HG02870 (cell line): Measurements from ENCODE around the gene OR2B6.
"Not testable (repeated sequence)": the region's sequence is repeated elsewhere in the genome, so short reads cannot be mapped to it uniquely, and the experiment has no call there.

Source experiments
- ATAC-seq: cut with Tn5 transposase; IDR thresholded peaks from one replicate; pipeline ENCODE4 v1.9.1; 2021; ENCODE audit warnings: mild to moderate bottlenecking, moderate library complexity; ENCODE audit not compliant: unreplicated experiment

The OR2B6 gene

DNA sequence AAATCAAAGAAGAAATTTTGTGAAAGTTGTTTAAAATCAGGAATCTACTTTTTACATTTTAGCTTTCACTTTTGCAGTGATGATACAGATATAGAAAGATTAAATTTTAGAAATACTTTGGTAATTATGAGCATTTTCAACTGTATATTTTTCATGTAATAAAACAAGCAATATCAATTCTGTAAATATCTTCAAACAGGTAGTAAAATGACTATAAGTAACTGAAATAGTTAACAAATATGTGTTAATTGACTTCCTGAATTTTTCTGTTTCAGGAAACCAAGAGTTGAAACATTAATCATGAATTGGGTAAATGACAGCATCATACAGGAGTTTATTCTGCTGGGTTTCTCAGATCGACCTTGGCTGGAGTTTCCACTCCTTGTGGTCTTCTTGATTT is at the start of gene OR2B6:
Gene OR2B6, plus strand, starts transcription at position 301 of the 400 bp plus-strand sequence. Its CDS starts 0 bp downstream, at position 301.
- no peak for ATAC-seq

DNA sequence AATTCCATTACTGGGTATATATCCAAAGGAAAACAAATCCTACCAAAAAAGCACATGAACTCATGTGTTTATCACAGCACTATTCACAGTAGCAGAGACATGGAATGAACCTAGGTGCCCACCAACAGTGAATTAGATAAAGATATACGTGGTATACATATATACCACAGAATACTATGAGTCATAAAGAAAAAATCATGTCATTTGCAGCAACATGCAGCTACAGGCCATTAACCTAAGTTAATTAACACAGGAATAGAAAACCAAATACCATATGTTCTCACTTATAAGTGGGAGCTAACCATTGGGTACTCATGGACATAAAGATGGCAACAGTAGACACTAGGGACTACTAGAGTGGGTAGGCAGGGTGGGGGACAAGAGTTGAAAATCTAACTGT is 49.0 kb upstream of the OR2B6 start:
- ATAC-seq = no peak

GRCh38 chr6:27911956-27912446 is 45.0 kb upstream of the OR2B6 start, which contains the start of gene OR2B2:
Gene OR2B2 (minus strand): TSS chr6:27912396. CDS start chr6:27912319, 77 bp downstream.
- ATAC-seq = no peak

GRCh38 chr6:27922949-27923348 is 34.1 kb upstream of the OR2B6 start:
- ATAC-seq = no peak

- ATAC-seq = no peak
These were observed 32.9 kb upstream of the OR2B6 start for GRCh38 chr6:27924179-27924578.

DNA sequence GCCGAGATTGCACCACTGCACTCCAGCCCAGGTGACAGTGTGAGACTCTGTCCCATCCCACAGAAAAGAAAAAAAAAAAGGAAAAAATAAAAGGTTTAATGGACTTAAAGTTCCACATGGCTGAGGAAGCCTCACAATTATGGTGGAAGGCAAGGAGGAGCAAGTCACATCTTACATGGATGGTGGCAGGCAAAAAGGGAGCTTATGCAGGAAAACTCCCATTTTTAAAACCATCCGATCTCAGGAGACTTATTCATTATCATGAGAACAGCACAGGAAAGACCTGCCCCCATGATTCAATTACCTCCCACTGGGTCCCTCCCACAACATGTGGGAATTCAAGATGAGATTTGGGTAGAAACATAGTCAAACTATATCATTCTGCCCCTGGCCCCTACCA is 29.0 kb upstream of the OR2B6 start:
- not testable (repeated sequence) for ATAC-seq

- not testable (repeated sequence) for ATAC-seq
These were observed 27.1 kb upstream of the OR2B6 start for GRCh38 chr6:27929930-27930329.

DNA sequence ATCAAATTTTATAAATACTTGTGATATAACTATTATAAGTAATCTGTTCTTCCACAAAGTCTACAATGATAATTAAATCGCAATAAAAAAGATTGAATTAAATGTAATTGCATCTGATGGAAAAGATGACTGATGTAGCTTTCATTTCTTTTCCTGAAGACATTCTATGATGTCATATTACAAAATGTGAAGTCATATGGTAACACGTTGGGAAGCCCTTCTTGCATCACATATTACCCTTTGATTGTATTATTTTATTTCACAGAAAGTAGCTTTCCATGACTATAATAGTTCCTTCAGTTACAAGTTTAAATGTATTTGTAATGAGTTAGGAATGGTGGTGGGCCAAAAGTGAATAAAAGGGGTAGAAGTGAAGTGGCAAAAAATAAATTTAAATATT is 25.8 kb upstream of the OR2B6 start:
- no peak for ATAC-seq

- no peak for ATAC-seq
These were observed 16.3 kb upstream of the OR2B6 start for GRCh38 chr6:27940766-27941165.

DNA sequence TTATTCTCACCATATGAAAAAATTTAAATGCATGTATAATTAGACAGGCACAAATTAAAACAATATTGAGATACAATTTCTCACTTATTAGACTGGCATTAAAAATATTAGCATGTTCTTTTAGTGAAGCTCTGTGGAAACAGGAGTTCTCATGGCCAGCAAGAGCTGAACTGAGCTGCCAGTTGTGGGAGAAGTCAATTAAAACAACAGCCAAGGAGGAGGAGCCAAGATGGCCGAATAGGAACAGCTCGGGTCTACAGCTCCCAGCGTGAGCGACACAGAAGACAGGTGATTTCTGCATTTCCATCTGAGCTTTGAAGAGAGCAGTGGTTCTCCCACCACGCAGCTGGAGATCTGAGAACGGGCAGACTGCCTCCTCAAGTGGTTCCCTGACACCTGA is 14.0 kb upstream of the OR2B6 start:
- not testable (repeated sequence) for ATAC-seq

DNA sequence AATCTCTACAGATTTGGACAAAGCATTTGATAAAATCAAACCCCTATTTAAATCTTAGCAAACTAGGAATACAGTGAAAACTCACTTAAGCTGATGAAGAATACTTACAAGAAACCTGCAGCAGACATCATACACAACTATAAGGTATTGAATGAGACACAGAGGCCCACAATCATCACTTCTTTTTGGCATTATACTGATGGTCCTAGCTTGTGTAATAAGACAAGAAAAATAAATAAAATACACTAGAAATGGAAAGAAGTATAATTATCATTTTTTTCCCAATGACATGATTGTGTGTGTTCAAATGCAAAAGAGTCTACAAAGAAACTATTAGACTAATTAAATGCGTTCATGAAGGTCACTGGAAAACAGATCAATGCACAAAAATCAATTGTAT is 8.8 kb upstream of the OR2B6 start:
- no peak for ATAC-seq

DNA sequence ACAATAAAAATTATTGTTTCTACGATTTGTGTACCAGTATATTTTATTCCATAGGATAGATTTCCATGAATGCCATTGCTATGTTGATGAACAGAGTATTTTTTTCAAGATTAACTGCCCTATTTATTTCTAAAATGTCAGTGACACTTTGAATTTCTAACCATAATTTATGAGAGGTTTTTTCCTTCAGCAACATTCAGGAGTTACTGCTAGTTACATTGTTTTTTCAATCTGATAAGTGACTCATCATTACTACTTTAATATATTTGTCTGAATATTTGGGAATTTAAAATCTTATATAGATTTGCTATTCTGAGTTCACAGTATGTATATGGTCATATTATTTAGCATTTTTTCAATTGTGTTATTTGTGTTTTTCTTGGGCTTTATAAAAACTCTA is 6.0 kb upstream of the OR2B6 start:
- no peak for ATAC-seq

GRCh38 chr6:27957516-27957915 is 475 bp downstream of the OR2B6 start:
- no peak for ATAC-seq

DNA sequence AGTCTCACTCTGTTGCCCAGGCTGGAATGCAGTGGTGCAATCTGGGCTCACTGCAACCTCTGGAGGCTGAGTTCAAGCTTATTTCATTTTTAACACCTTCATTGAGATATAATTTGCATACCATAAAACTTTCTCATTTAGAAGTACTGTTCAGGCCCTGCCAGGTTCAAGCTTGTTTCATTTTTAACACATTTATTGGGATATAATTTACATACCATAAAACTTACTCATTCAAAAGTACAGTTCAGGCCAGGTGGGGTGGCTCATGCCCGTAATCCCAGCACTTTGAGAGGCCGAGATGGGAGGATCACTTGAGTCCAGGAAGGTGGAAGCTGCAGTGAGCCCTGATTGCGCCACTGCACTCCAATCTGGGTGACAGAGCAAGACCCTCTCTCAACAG is 5.5 kb downstream of the OR2B6 start:
- no peak for ATAC-seq

DNA sequence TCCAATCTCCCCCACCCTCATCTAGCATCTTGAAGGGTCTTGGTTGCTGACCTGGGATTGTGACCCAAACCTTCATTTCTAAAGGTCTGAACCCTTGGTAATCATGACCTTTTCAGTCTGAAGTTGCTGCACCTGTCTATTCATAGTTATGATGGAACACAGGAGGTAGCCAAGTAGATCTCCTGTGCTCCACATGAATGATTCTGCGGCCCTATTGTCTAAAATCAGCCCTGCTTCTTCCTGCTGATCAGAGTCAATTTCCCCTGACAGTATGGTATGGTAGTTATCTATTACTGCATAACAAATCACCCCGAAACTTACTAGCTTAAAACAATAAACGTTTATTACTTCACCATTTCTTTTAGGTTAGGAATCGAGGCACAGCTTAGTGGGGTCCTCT is 9.0 kb downstream of the OR2B6 start:
- no peak for ATAC-seq

DNA sequence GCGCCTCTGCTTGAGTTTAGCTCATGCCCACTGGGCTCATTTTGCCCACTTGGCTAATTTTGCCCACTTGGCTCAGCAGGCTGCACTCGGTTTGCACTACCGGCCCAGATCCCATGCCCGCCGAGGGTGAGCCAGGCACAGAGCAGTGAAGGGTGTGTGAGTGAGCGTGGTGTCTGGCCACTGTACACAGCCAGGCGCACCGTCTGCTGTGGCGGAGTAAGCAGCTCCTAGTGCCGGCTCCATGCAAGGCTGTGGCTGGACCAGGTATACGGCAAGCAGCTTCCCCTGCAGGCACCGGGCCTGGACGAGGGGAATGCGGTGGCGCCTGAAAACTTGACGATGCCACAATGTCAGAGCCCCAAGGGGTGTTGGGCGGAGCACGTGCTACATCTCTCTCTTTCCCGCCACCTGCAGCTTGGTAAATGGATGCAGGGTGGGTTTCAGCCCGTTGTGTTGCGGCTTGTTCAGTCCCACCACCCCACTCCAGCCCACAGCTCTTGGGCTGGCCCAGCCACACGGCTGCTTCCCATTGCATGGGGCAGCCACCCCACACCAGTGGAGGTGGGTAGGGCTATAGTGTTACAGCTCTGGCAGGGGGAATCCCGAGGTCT is 9.9 kb downstream of the OR2B6 start:
- no peak for ATAC-seq

GRCh38 chr6:27970444-27970843 is 13.4 kb downstream of the OR2B6 start:
- no peak for ATAC-seq

DNA sequence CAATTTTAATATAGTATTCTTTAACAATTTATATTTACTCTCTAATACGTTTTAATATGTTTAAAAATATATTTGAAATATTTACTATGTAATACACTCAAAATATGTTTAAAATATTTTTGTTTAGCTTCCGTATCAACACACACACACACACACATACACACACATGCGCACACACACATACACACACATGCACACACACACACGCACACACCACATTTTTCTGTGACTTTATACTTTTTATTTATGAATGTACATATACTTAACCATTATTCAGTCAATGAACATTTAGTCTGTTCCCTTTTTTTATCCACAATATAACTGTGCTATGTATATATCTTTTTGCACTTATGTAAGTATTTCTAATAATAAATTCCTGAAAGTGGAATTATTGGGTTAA is 15.7 kb downstream of the OR2B6 start:
- no peak for ATAC-seq

GRCh38 chr6:27977387-27977786 is 20.3 kb downstream of the OR2B6 start:
- no peak for ATAC-seq

- ATAC-seq = no peak
These were observed 21.7 kb downstream of the OR2B6 start for GRCh38 chr6:27978705-27979104.

GRCh38 chr6:27980111-27980510 is 23.1 kb downstream of the OR2B6 start:
- no peak for ATAC-seq

GRCh38 chr6:27986928-27987725 is 30.1 kb downstream of the OR2B6 start:
- no peak for ATAC-seq
